ENCODE measurements around the gene CAMK4. TPM values are rescaled to one million over a fixed set of nuclear protein-coding genes. Genes with fewer than 3 reads are reported as not detected.

The CAMK4 gene
- polyA plus RNA-seq, 1 donor (not counting 4 experiments of a cell fraction or from before 2014, with no cell fraction given): 0.45 TPM

GRCh38 chr5:111385051-111385450, 160.9 kb downstream of the CAMK4 start:
- Histone ChIP-seq H3K9me1 (ENCODE audit: control insufficient read depth, extremely low read depth, insufficient read depth, low read length) (no peaks in the 10 kb centered on the region), H3K27me3 (ENCODE audit: control insufficient read depth, extremely low read depth, insufficient read depth, low read length) (no peaks in the 10 kb centered on the region), H3K79me2 (ENCODE audit: control insufficient read depth, insufficient read depth, low read length) (no peaks in the 10 kb centered on the region), H3K4me2 (ENCODE audit: control insufficient read depth, extremely low read depth, insufficient read depth, low read depth, low read length) (no peak overlapping the region), H4K20me1 (ENCODE audit: control insufficient read depth, extremely low read depth, insufficient read depth, low read length) (no peaks in the 10 kb centered on the region), H3K4me3 (ENCODE audit: control insufficient read depth in 2 of 3, extremely low read depth in 1 of 3, insufficient read depth in 2 of 3, low read depth in 1 of 3, low read length in 3 of 3) (no peak overlapping the region), H3K4me1 (ENCODE audit: control insufficient read depth, extremely low read depth, insufficient read depth, low read length) (peaks cover 25% of the 10 kb centered on the region), H3K9me3 (ENCODE audit: control insufficient read depth, low read depth, low read length) (no peaks in the 10 kb centered on the region), H3K27ac (ENCODE audit: control insufficient read depth, insufficient read depth, low read length) (no peak overlapping the region), H3K9ac (ENCODE audit: control insufficient read depth, extremely low read depth, insufficient read depth, low read length) (no peak overlapping the region), H2AFZ (ENCODE audit: control insufficient read depth, low read length) (no peak overlapping the region), H3K36me3 (ENCODE audit: control insufficient read depth in 2 of 2, extremely low read depth in 1 of 2, insufficient read depth in 2 of 2, low read length in 2 of 2) (no peaks in the 10 kb centered on the region)
- dilution Hi-C loops (cut with MboI; ENCODE audit: extremely low pct_ligation_motif_present, low sequenced_read_pairs): no loop called here
- FAIRE-seq (no peak), DNase-seq (ENCODE audit: low read depth, low spot score) (no peak)
- TF ChIP-seq EZH2 (IDR thresholded peaks at IDR 0.05; ENCODE audit: low read length): no peak
- no peak for TF ChIP-seq CTCF (optimal IDR thresholded peaks at IDR 0.05 in 1 of 3, IDR thresholded peaks at IDR 0.05 in 1 of 3, conservative IDR thresholded peaks at IDR 0.05 in 1 of 3; ENCODE audit: extremely low read depth in 1 of 3, insufficient read depth in 2 of 3, low read length in 3 of 3)

- Histone ChIP-seq H2AFZ (ENCODE audit: control insufficient read depth, low read length) (no peak overlapping the region), H3K9me3 (ENCODE audit: control insufficient read depth, low read depth, low read length) (no peaks in the 10 kb centered on the region), H3K79me2 (ENCODE audit: control insufficient read depth, insufficient read depth, low read length) (no peaks in the 10 kb centered on the region), H4K20me1 (ENCODE audit: control insufficient read depth, extremely low read depth, insufficient read depth, low read length) (no peaks in the 10 kb centered on the region), H3K27me3 (ENCODE audit: control insufficient read depth, extremely low read depth, insufficient read depth, low read length) (no peaks in the 10 kb centered on the region), H3K4me2 (ENCODE audit: control insufficient read depth, extremely low read depth, insufficient read depth, low read depth, low read length) (no peak overlapping the region), H3K9ac (ENCODE audit: control insufficient read depth, extremely low read depth, insufficient read depth, low read length) (no peak overlapping the region), H3K36me3 (ENCODE audit: control insufficient read depth in 2 of 2, extremely low read depth in 1 of 2, insufficient read depth in 2 of 2, low read length in 2 of 2) (no peaks in the 10 kb centered on the region), H3K9me1 (ENCODE audit: control insufficient read depth, extremely low read depth, insufficient read depth, low read length) (no peaks in the 10 kb centered on the region), H3K4me3 (ENCODE audit: control insufficient read depth in 2 of 3, extremely low read depth in 1 of 3, insufficient read depth in 2 of 3, low read depth in 1 of 3, low read length in 3 of 3) (no peak overlapping the region), H3K27ac (ENCODE audit: control insufficient read depth, insufficient read depth, low read length) (no peak overlapping the region), H3K4me1 (ENCODE audit: control insufficient read depth, extremely low read depth, insufficient read depth, low read length) (peaks cover 17% of the 10 kb centered on the region)
- TF ChIP-seq CTCF (optimal IDR thresholded peaks at IDR 0.05 in 1 of 3, IDR thresholded peaks at IDR 0.05 in 1 of 3, conservative IDR thresholded peaks at IDR 0.05 in 1 of 3; ENCODE audit: extremely low read depth in 1 of 3, insufficient read depth in 2 of 3, low read length in 3 of 3) (no peak), EZH2 (IDR thresholded peaks at IDR 0.05; ENCODE audit: low read length) (no peak)
- no peak for FAIRE-seq
- DNase-seq (ENCODE audit: low read depth, low spot score): no peak
- dilution Hi-C loops (cut with MboI; ENCODE audit: extremely low pct_ligation_motif_present, low sequenced_read_pairs): no loop called here
These were observed 162.0 kb downstream of the CAMK4 start for GRCh38 chr5:111385970-111386831.

All from keratinocyte (primary cell).